H1 (cell line): ENCODE results near the gene MANBA.

Experiments used
- POLR2A ChIP-seq, 2 experiments: IDR thresholded peaks; 1 replicate in 1 of 2; 2 replicates in 1 of 2; pipeline ENCODE4 v1.6.1; 2011; ENCODE audit warnings: low read depth in 2 of 2, low read length in 2 of 2, mild to moderate bottlenecking in 2 of 2; ENCODE audit errors: control extremely low read depth in 1 of 2
- POLR2AphosphoS5 ChIP-seq: IDR thresholded peaks from 2 replicates; pipeline ENCODE4 v1.6.1; 2011; ENCODE audit warnings: low read depth, low read length
- TAF1 ChIP-seq: IDR thresholded peaks from 2 replicates; pipeline ENCODE4 v1.6.1; 2011; ENCODE audit warnings: mild to moderate bottlenecking, low read depth, low read length
- TF ChIP-seq, protein P1 (sequence below), 3 experiments: IDR thresholded peaks; 1 replicate in 2 of 3; 2 replicates in 1 of 3; pipeline versions ENCODE4 v1.5.1 to v1.6.1; 2011; ENCODE audit warnings: low read length in 3 of 3, mild to moderate bottlenecking in 3 of 3, inconsistent platforms in 2 of 3, low read depth in 1 of 3, moderate library complexity in 1 of 3; ENCODE audit not compliant: insufficient read depth in 1 of 3; ENCODE audit errors: control extremely low read depth in 1 of 3
- TF ChIP-seq, protein P2 (sequence below): IDR thresholded peaks from 2 replicates; pipeline ENCODE4 v1.6.1; 2011; ENCODE audit warnings: low read length, improper control_type of control experiment

GRCh38 chr4:102722740-102723139 lies 38.0 kb downstream of the MANBA start:
- TF ChIP-seq POLR2A (IDR thresholded peaks at IDR 0.05; ENCODE audit: control extremely low read depth in 1 of 2, low read depth in 2 of 2, low read length in 2 of 2) (no peak), POLR2AphosphoS5 (no peak), TAF1 (no peak)
- TF ChIP-seq, protein P1, sequence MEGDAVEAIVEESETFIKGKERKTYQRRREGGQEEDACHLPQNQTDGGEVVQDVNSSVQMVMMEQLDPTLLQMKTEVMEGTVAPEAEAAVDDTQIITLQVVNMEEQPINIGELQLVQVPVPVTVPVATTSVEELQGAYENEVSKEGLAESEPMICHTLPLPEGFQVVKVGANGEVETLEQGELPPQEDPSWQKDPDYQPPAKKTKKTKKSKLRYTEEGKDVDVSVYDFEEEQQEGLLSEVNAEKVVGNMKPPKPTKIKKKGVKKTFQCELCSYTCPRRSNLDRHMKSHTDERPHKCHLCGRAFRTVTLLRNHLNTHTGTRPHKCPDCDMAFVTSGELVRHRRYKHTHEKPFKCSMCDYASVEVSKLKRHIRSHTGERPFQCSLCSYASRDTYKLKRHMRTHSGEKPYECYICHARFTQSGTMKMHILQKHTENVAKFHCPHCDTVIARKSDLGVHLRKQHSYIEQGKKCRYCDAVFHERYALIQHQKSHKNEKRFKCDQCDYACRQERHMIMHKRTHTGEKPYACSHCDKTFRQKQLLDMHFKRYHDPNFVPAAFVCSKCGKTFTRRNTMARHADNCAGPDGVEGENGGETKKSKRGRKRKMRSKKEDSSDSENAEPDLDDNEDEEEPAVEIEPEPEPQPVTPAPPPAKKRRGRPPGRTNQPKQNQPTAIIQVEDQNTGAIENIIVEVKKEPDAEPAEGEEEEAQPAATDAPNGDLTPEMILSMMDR (IDR thresholded peaks at IDR 0.05; ENCODE audit: control extremely low read depth in 1 of 3, insufficient read depth in 1 of 3, low read depth in 1 of 3, low read length in 3 of 3), result no peak
- TF ChIP-seq, protein P2, sequence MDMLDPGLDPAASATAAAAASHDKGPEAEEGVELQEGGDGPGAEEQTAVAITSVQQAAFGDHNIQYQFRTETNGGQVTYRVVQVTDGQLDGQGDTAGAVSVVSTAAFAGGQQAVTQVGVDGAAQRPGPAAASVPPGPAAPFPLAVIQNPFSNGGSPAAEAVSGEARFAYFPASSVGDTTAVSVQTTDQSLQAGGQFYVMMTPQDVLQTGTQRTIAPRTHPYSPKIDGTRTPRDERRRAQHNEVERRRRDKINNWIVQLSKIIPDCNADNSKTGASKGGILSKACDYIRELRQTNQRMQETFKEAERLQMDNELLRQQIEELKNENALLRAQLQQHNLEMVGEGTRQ, result no peak
